Upper lobe of left lung (tissue), 6 donors: Measurements from ENCODE around the gene TMEM203. TPM values are rescaled to one million over a fixed set of nuclear protein-coding genes. Genes with fewer than 3 reads are reported as not detected.
A peak's percentile ranks its signal among the peaks of the same experiment; 100 is the strongest.

ENCODE experiments used
- ATAC-seq, 2 donors: fragments of 200-7000 bp; cut with Tn5 transposase; one replicate each; pipeline ENCODE4 v1.9.1; 2022; ENCODE audit warnings: mild to moderate bottlenecking in 2 of 2, moderate library complexity in 2 of 2; ENCODE audit not compliant: low FRiP score in 2 of 2
- DNase-seq, 2 donors: peaks; one replicate each; pipeline ENCODE4 v3.0.0-alpha.2; 2019 to 2020
- H3K27ac ChIP-seq, 4 donors: fragments of 200-600 bp; sonication (generic); one replicate each; pipeline ENCODE4 v1.5.1; 2016 to 2019
- H3K27me3 ChIP-seq, 4 donors: fragments of 200-600 bp; sonication (generic); one replicate each; pipeline ENCODE4 v1.5.1; 2017 to 2019
- H3K36me3 ChIP-seq, 4 donors: fragments of 200-600 bp; sonication (generic); one replicate each; pipeline ENCODE4 v1.5.1; 2016 to 2019
- H3K4me1 ChIP-seq, 4 donors: fragments of 200-600 bp; sonication (generic); one replicate each; pipeline ENCODE4 v1.5.1; 2018 to 2019
- H3K4me3 ChIP-seq, 4 donors: fragments of 200-600 bp; sonication (generic); one replicate each; pipeline ENCODE4 v1.5.1; 2017 to 2019; ENCODE audit warnings: mild to moderate bottlenecking in 2 of 4, moderate library complexity in 1 of 4
- H3K9me3 ChIP-seq, 4 donors: fragments of 200-600 bp; sonication (generic); one replicate each; pipeline ENCODE4 v1.5.1; 2018 to 2019
- EP300 ChIP-seq, 4 donors: sonication (generic); formaldehyde crosslinking; IDR thresholded peaks; one replicate each; pipeline ENCODE4 v1.5.1; 2017; ENCODE audit warnings: antibody characterized with exemption in 4 of 4, control low read depth in 2 of 4
- POLR2A ChIP-seq, 4 donors: fragments of 450-650 bp; IDR thresholded peaks; one replicate each; pipeline ENCODE4 v1.5.1; 2016 to 2017; ENCODE audit warnings: antibody characterized with exemption in 4 of 4, mild to moderate bottlenecking in 2 of 4
- POLR2AphosphoS5 ChIP-seq, 2 donors: sonication (generic); formaldehyde crosslinking; IDR thresholded peaks; one replicate each; pipeline ENCODE4 v1.5.1; 2017; ENCODE audit warnings: antibody characterized with exemption in 2 of 2
- WGBS, 2 donors: methylation state at CpG; one replicate each; pipeline ENCODE4 v1.1.5; 2017 to 2018; 5-methylcytosine and 5-hydroxymethylcytosine counted together
- small RNA-seq, 4 donors: library from RNA; depleted of rRNA; stranded (forward); fragments of <200 nt; gene quantifications; one replicate each; pipeline ENCODE3, GENCODE V24; 2016
- total RNA-seq, 6 donors: library from RNA; depleted of rRNA in 4 of 6; stranded (reverse); fragments of >200 nt in 4 of 6; gene quantifications; one replicate each; pipeline versions ENCODE4 v1.1.0 to v1.2.1, GENCODE V29; 2016 to 2021
- TF ChIP-seq, protein P1 (sequence below), 6 experiments: fragments of 450-650 bp in 4 of 6; fragments of 200-600 bp in 2 of 6; sonication (generic) in 2 of 6; IDR thresholded peaks; one replicate each; pipeline ENCODE4 v1.5.1; 2016 to 2019; ENCODE audit warnings: antibody characterized with exemption in 6 of 6
- donor health status: DM: no; HTN: no; CAD: no; lungs with moderate emphysema.
- donor health status: DM: no; HTN: yes; CAD: no; lungs with severe emphysema.

The TMEM203 gene
- total RNA-seq, 6 donors from 2014 or later = 17.8 to 35.5 (median 31.1) TPM

DNA sequence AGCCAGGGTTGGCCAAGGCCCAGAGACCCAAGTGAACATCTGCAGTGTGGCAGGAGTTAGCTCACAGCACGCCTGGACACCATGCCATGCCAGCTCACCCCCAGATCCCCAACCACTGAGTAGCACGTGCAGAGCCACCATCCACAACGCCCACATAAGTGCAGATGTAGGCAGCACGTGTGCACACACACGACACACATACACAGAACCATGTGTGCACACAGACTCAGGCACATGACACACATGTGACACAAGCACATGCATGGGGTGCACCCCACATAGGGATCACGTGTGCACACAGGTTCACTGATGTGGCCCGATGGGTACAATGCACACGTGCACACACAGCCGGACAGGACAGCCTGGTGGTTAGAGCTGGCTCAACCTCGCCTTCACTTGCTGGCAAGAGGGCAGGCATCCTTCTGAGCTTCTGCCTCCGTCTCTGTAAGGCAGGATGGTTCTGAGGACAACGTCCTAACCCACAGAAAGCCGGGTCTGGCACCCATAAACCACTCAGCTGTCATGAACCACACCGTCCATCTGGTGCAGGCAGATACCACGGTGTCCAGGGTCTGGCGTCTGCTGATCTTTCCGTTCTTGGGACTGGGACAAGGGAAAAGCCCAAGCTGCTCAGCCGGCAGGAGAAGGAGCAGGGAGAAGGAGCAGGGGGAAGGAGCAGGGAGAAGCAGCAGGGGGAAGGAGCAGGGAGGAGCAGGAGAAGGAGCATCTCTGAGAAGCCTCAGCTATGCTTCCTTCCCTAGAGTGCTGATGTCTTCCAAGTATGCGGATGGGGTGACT lies 47.6 kb downstream of the TMEM203 start:
- 56 to 75% methylated on average over 7 to 19 of the region's 19 CpGs for WGBS, 2 donors
- TF ChIP-seq POLR2A (IDR thresholded peaks at IDR 0.05) (no peak), EP300 (IDR thresholded peaks at IDR 0.05) (no peak), POLR2AphosphoS5 (IDR thresholded peaks at IDR 0.05) (no peak)
- TF ChIP-seq, protein P1, sequence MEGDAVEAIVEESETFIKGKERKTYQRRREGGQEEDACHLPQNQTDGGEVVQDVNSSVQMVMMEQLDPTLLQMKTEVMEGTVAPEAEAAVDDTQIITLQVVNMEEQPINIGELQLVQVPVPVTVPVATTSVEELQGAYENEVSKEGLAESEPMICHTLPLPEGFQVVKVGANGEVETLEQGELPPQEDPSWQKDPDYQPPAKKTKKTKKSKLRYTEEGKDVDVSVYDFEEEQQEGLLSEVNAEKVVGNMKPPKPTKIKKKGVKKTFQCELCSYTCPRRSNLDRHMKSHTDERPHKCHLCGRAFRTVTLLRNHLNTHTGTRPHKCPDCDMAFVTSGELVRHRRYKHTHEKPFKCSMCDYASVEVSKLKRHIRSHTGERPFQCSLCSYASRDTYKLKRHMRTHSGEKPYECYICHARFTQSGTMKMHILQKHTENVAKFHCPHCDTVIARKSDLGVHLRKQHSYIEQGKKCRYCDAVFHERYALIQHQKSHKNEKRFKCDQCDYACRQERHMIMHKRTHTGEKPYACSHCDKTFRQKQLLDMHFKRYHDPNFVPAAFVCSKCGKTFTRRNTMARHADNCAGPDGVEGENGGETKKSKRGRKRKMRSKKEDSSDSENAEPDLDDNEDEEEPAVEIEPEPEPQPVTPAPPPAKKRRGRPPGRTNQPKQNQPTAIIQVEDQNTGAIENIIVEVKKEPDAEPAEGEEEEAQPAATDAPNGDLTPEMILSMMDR (IDR thresholded peaks at IDR 0.05) = no peak
- ATAC-seq (no peak), DNase-seq (peak in 1 of 2 donors; percentile 4)
- H3K27me3 ChIP-seq = peaks cover 0 to 65% (median 45%) of the 10 kb centered on the region in 4 donors
- H3K36me3 ChIP-seq = no peaks in the 10 kb centered on the region
- H3K9me3 ChIP-seq = no peaks in the 10 kb centered on the region
- no peak overlapping the region for H3K27ac ChIP-seq
- H3K4me1 ChIP-seq = peaks cover 15 to 33% (median 22%) of the 10 kb centered on the region in 4 donors
- no peak overlapping the region for H3K4me3 ChIP-seq

DNA sequence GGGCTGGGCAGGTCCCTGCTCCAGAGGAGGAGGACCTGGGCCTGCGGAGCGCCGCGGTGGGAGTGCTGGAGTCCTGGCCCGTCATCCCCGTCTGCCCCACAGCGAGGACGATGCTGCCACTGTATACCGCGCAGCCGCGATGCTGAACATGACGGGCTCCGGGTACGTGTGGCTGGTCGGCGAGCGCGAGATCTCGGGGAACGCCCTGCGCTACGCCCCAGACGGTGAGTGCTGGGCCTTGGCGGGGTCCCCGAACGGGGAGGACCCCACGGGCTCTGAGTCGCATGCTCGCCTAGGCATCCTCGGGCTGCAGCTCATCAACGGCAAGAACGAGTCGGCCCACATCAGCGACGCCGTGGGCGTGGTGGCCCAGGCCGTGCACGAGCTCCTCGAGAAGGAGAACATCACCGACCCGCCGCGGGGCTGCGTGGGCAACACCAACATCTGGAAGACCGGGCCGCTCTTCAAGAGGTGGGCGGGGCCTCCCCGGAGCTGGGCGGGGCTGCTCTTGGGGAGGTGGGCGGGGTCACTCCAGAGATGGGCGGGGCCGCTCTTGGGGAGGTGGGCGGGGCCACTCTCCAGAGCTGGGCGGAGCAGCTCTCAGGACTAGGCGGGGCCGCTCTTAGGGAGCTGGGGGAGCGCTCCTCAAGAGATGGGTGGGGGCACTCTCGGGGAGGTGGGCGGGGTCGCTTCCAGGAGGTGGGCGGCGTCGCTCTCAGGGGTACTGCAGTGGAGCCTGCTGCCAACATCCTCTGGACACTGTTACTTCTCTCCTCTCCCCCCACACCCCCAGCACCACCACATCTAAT lies 48.7 kb downstream of the TMEM203 start:
- DNase-seq = peak; percentile 25 to 89
- no peak overlapping the region for H3K27ac ChIP-seq
- H3K9me3 ChIP-seq = no peaks in the 10 kb centered on the region
- peak overlapping the region in 3 of 4 donors; percentile 9 to 30 (median 25) for H3K4me3 ChIP-seq
- WGBS, 2 donors = 4 to 8% methylated on average over 23 to 40 of the region's 65 CpGs
- TF ChIP-seq POLR2AphosphoS5 (IDR thresholded peaks at IDR 0.05) (no peak), EP300 (IDR thresholded peaks at IDR 0.05) (no peak), POLR2A (IDR thresholded peaks at IDR 0.05) (no peak)
- TF ChIP-seq, protein P1 (IDR thresholded peaks at IDR 0.05) = no peak
- ATAC-seq = peak; percentile 47 to 80
- peaks cover 0 to 55% (median 36%) of the 10 kb centered on the region in 4 donors for H3K27me3 ChIP-seq
- H3K4me1 ChIP-seq = peaks cover 8 to 23% (median 12%) of the 10 kb centered on the region in 4 donors
- no peaks in the 10 kb centered on the region for H3K36me3 ChIP-seq

Small RNAs within 50 kb of the gene (small RNA-seq; reads per million reads assigned to genes)
- gene MIR3621 = 0 reads per million in 4 donors

Other genes starting within 250 kb of the TMEM203 start
- gene PTGDS, start 228.1 kb downstream of the TMEM203 start, total RNA-seq = 100 to 1,000 TPM in 5 of 6 donors, 10 to 100 TPM in 1; 31.7 to 395 (median 246) TPM
- 1 to 10 TPM in 4 of 6 donors, under 1 TPM in 1, not detected in 1; 0.61 to 6.3 (median 1.8) TPM for gene LCNL1, start 222.7 kb downstream of the TMEM203 start, total RNA-seq
- 100 to 1,000 TPM in 1 of 6 donors, 10 to 100 TPM in 5; 41.8 to 150 (median 52.8) TPM for gene PAXX, start 213.2 kb downstream of the TMEM203 start, total RNA-seq
- gene CLIC3, start 209.1 kb downstream of the TMEM203 start, total RNA-seq = 100 to 1,000 TPM in 2 of 6 donors, 10 to 100 TPM in 4; 41.9 to 132 (median 85.2) TPM
- gene ABCA2, start 177.4 kb downstream of the TMEM203 start, total RNA-seq = 10 to 100 TPM; 14.7 to 49.2 (median 29.6) TPM
- 1 to 10 TPM in 4 of 6 donors, under 1 TPM in 1, not detected in 1; 0.94 to 2.3 (median 2.0) TPM for gene FUT7, start 173.6 kb downstream of the TMEM203 start, total RNA-seq
- 100 to 1,000 TPM in 2 of 6 donors, 10 to 100 TPM in 4; 26.7 to 199 (median 73.2) TPM for gene NPDC1, start 159.5 kb downstream of the TMEM203 start, total RNA-seq
- gene ENTPD2, start 151.6 kb downstream of the TMEM203 start, total RNA-seq = under 1 TPM in 4 of 6 donors, not detected in 2; 0.34 to 0.98 (median 0.55) TPM
- 1 to 10 TPM in 4 of 6 donors, under 1 TPM in 2; 0.69 to 6.8 (median 1.4) TPM for gene SAPCD2, start 135.1 kb downstream of the TMEM203 start, total RNA-seq
- 10 to 100 TPM; 10.5 to 69.1 (median 34.0) TPM for gene UAP1L1, start 128.1 kb downstream of the TMEM203 start, total RNA-seq
- 10 to 100 TPM; 38.0 to 97.4 (median 54.1) TPM for gene MAN1B1, start 118.7 kb downstream of the TMEM203 start, total RNA-seq
- gene DPP7, start 90.9 kb downstream of the TMEM203 start, total RNA-seq = 100 to 1,000 TPM; 108 to 394 (median 229) TPM
- 1 to 10 TPM in 1 of 6 donors, under 1 TPM in 2, not detected in 3; 0.17 to 2.1 (median 0.49) TPM for gene GRIN1, start 66.5 kb downstream of the TMEM203 start, total RNA-seq
- 1 to 10 TPM in 3 of 6 donors, under 1 TPM in 1, not detected in 2; 0.46 to 6.3 (median 1.7) TPM for gene LRRC26, start 35.6 kb downstream of the TMEM203 start, total RNA-seq
- not detected for gene TMEM210, start 33.6 kb downstream of the TMEM203 start, total RNA-seq
- gene ANAPC2, start 17.1 kb downstream of the TMEM203 start, total RNA-seq = 100 to 1,000 TPM in 1 of 6 donors, 10 to 100 TPM in 5; 31.9 to 174 (median 67.3) TPM
- 100 to 1,000 TPM in 1 of 6 donors, 10 to 100 TPM in 5; 39.8 to 110 (median 73.0) TPM for gene SSNA1, start 17.0 kb downstream of the TMEM203 start, total RNA-seq
- gene TPRN, start 4.9 kb downstream of the TMEM203 start, total RNA-seq = 10 to 100 TPM; 18.9 to 33.1 (median 27.1) TPM
- 10 to 100 TPM in 4 of 6 donors, 1 to 10 TPM in 2; 7.7 to 54.5 (median 18.5) TPM for gene NDOR1, start 52 bp upstream of the TMEM203 start, total RNA-seq
- 10 to 100 TPM in 1 of 6 donors, 1 to 10 TPM in 5; 2.3 to 12.6 (median 4.5) TPM for gene RNF208, start 16.6 kb upstream of the TMEM203 start, total RNA-seq
- gene CYSRT1, start 19.5 kb upstream of the TMEM203 start, total RNA-seq = 1 to 10 TPM in 2 of 6 donors, under 1 TPM in 3, not detected in 1; 0.20 to 2.0 (median 0.97) TPM
- gene RNF224, start 21.9 kb upstream of the TMEM203 start, total RNA-seq = under 1 TPM in 3 of 6 donors, not detected in 3; 0.46 to 0.59 (median 0.57) TPM
- gene SLC34A3, start 25.3 kb upstream of the TMEM203 start, total RNA-seq = under 1 TPM in 2 of 6 donors, not detected in 4; 0.10 to 0.17 TPM
- 100 to 1,000 TPM; 120 to 539 (median 227) TPM for gene TUBB4B, start 35.6 kb upstream of the TMEM203 start, total RNA-seq
- gene STPG3, start 45.6 kb upstream of the TMEM203 start, total RNA-seq = under 1 TPM in 1 of 6 donors, not detected in 5; 0.23 TPM
- gene NELFB, start 49.7 kb upstream of the TMEM203 start, total RNA-seq = 10 to 100 TPM; 31.8 to 55.6 (median 49.8) TPM
- 10 to 100 TPM; 31.5 to 62.6 (median 39.2) TPM for gene TOR4A, start 72.1 kb upstream of the TMEM203 start, total RNA-seq
- gene NRARP, start 96.6 kb upstream of the TMEM203 start, total RNA-seq = 10 to 100 TPM in 3 of 6 donors, 1 to 10 TPM in 3; 3.1 to 26.9 (median 9.5) TPM
- 100 to 1,000 TPM in 1 of 6 donors, 10 to 100 TPM in 5; 12.3 to 118 (median 24.8) TPM for gene EXD3, start 217.5 kb upstream of the TMEM203 start, total RNA-seq
- gene NOXA1, start 217.7 kb upstream of the TMEM203 start, total RNA-seq = 10 to 100 TPM in 3 of 6 donors, 1 to 10 TPM in 3; 3.3 to 34.6 (median 11.7) TPM
- gene ENTPD8, start 235.7 kb upstream of the TMEM203 start, total RNA-seq = under 1 TPM in 2 of 6 donors, not detected in 4; 0.15 to 0.17 TPM